ENCODE data around the gene GATB. TPM values are rescaled to one million over a fixed set of nuclear protein-coding genes. Genes with fewer than 3 reads are reported as not detected.

The GATB gene
- total and polyA plus RNA-seq, 2 donors (not counting 3 experiments of a cell fraction or from before 2014, with no cell fraction given) = 14.4 to 17.7 TPM

DNA sequence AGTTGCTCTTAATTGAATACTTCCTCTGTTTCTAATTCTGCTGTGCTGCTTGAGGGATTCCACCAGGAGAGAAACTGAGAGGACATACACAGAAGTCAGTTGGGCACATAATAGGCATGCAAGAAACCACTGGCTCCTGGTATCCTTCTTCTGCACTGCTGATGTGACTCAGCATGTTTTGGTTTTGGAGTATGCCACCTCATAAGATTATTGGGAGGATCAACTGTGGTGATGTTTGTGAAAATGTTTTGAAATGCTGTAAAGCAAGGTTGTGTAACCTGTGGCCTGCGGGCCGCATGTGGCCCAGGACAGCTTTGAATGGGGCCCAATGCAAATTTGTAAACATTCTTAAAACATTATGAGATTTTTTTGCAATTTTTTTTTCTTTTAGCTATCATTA, 119.6 kb downstream of the GATB start:
- Histone ChIP-seq H2AFZ (ENCODE audit: low read depth, low read length) (no peak overlapping the region), H3K4me3 (replicated peaks in 1 of 3; ENCODE audit: insufficient read depth in 1 of 3, low read depth in 1 of 3, low read length in 3 of 3) (no peak overlapping the region), H3K4me1 (ENCODE audit: control insufficient read depth, extremely low read depth, insufficient read depth, low read length) (no peaks in the 10 kb centered on the region), H3K27me3 (ENCODE audit: control insufficient read depth in 2 of 2, insufficient read depth in 2 of 2, low read length in 2 of 2) (peaks cover 0 to 4% of the 10 kb centered on the region in 2 experiments), H3K9me1 (replicated peaks; ENCODE audit: control insufficient read depth, extremely low read depth, insufficient read depth, low read length) (no peaks in the 10 kb centered on the region), H3K9me3 (replicated peaks; ENCODE audit: control insufficient read depth, insufficient read depth, low read length) (no peaks in the 10 kb centered on the region), H3K4me2 (ENCODE audit: insufficient read depth, low read length) (no peak overlapping the region), H4K20me1 (replicated peaks; ENCODE audit: control insufficient read depth, extremely low read depth, insufficient read depth, low read length) (no peaks in the 10 kb centered on the region), H3K27ac (ENCODE audit: insufficient read depth, low read depth, low read length) (no peak overlapping the region), H3K9ac (replicated peaks; ENCODE audit: extremely low read depth, insufficient read depth, low read length) (no peak overlapping the region), H3K79me2 (ENCODE audit: control insufficient read depth, insufficient read depth, low read length) (no peaks in the 10 kb centered on the region), H3K36me3 (ENCODE audit: control insufficient read depth in 2 of 2, extremely low read depth in 1 of 2, insufficient read depth in 2 of 2, low read length in 2 of 2) (no peaks in the 10 kb centered on the region)
- TF ChIP-seq EZH2 (IDR thresholded peaks at IDR 0.05; ENCODE audit: borderline replicate concordance, low read depth, low read length, severe bottlenecking) = no peak
- TF ChIP-seq POLR2A (IDR thresholded peaks at IDR 0.05; ENCODE audit: low read depth, low read length) = no peak
- TF ChIP-seq JUN (IDR thresholded peaks at IDR 0.05; ENCODE audit: borderline replicate concordance, insufficient read depth, insufficient read length, low read depth) = no peak
- TF ChIP-seq MYC (IDR thresholded peaks at IDR 0.05; ENCODE audit: low read depth, low read length) = no peak
- no peak for TF ChIP-seq POLR2AphosphoS5 (IDR thresholded peaks at IDR 0.05; ENCODE audit: insufficient read depth, low read depth, low read length)
- TF ChIP-seq FOS (IDR thresholded peaks at IDR 0.05; ENCODE audit: borderline replicate concordance, insufficient read depth, low read length) = no peak
- TF ChIP-seq GATA2 (IDR thresholded peaks at IDR 0.05; ENCODE audit: insufficient read depth, insufficient read length, low read depth, low read length) = no peak
- no peak for TF ChIP-seq CTCF (IDR thresholded peaks at IDR 0.05; ENCODE audit: extremely low read depth in 1 of 2, insufficient read depth in 1 of 2, low read depth in 1 of 2, low read length in 2 of 2)
- TF ChIP-seq MAX (IDR thresholded peaks at IDR 0.05; ENCODE audit: insufficient read depth, insufficient read length) = no peak
- intact Hi-C loops (cut with micrococcal nuclease) = no loop called here
- no peak for FAIRE-seq
- POLR2A ChIA-PET = no interaction called here
- dilution Hi-C loops (cut with MboI; ENCODE audit: extremely low pct_ligation_motif_present, low sequenced_read_pairs) = no loop called here
- BruUV-seq (replicated peaks) = no TSS peak
- CTCF ChIA-PET = interaction anchor here (1.3 to 1.5 kb wide), 3 partner anchors 10 to 160 kb away, joined by 3 read pairs; no protein-coding TSS in a partner anchor
- no peak for DNase-seq (ENCODE audit: low read depth, low spot score)
